Panc1 (cell line): ENCODE data around the gene EEF1AKMT2.

ENCODE experiments used
- POLR2AphosphoS5 ChIP-seq: IDR thresholded peaks from 2 replicates; pipeline ENCODE4 v1.6.1; 2012; ENCODE audit warnings: mild to moderate bottlenecking, low read depth, low read length, moderate library complexity
- TF ChIP-seq, protein P1 (sequence below): fragments of 450-650 bp; IDR thresholded peaks from 2 replicates; pipeline ENCODE4 v1.5.1; 2017; ENCODE audit warnings: mild to moderate bottlenecking
- TF ChIP-seq, protein P2 (sequence below), 2 experiments: IDR thresholded peaks; 2 replicates each; pipeline ENCODE4 v1.6.1; 2011 to 2012; ENCODE audit warnings: low read depth in 2 of 2, control low read depth in 1 of 2, low read length in 1 of 2, mild to moderate bottlenecking in 1 of 2, moderate library complexity in 1 of 2; ENCODE audit not compliant: insufficient read depth in 1 of 2

- TF ChIP-seq, protein P1, sequence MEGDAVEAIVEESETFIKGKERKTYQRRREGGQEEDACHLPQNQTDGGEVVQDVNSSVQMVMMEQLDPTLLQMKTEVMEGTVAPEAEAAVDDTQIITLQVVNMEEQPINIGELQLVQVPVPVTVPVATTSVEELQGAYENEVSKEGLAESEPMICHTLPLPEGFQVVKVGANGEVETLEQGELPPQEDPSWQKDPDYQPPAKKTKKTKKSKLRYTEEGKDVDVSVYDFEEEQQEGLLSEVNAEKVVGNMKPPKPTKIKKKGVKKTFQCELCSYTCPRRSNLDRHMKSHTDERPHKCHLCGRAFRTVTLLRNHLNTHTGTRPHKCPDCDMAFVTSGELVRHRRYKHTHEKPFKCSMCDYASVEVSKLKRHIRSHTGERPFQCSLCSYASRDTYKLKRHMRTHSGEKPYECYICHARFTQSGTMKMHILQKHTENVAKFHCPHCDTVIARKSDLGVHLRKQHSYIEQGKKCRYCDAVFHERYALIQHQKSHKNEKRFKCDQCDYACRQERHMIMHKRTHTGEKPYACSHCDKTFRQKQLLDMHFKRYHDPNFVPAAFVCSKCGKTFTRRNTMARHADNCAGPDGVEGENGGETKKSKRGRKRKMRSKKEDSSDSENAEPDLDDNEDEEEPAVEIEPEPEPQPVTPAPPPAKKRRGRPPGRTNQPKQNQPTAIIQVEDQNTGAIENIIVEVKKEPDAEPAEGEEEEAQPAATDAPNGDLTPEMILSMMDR = no peak
- TF ChIP-seq POLR2AphosphoS5 = no peak
- TF ChIP-seq, protein P2, sequence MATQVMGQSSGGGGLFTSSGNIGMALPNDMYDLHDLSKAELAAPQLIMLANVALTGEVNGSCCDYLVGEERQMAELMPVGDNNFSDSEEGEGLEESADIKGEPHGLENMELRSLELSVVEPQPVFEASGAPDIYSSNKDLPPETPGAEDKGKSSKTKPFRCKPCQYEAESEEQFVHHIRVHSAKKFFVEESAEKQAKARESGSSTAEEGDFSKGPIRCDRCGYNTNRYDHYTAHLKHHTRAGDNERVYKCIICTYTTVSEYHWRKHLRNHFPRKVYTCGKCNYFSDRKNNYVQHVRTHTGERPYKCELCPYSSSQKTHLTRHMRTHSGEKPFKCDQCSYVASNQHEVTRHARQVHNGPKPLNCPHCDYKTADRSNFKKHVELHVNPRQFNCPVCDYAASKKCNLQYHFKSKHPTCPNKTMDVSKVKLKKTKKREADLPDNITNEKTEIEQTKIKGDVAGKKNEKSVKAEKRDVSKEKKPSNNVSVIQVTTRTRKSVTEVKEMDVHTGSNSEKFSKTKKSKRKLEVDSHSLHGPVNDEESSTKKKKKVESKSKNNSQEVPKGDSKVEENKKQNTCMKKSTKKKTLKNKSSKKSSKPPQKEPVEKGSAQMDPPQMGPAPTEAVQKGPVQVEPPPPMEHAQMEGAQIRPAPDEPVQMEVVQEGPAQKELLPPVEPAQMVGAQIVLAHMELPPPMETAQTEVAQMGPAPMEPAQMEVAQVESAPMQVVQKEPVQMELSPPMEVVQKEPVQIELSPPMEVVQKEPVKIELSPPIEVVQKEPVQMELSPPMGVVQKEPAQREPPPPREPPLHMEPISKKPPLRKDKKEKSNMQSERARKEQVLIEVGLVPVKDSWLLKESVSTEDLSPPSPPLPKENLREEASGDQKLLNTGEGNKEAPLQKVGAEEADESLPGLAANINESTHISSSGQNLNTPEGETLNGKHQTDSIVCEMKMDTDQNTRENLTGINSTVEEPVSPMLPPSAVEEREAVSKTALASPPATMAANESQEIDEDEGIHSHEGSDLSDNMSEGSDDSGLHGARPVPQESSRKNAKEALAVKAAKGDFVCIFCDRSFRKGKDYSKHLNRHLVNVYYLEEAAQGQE (IDR thresholded peaks at IDR 0.05; ENCODE audit: insufficient read depth in 1 of 2, low read depth in 2 of 2, low read length in 1 of 2) = no peak
Measured at GRCh38 chr10:124748953-124749645, 42.6 kb downstream of the EEF1AKMT2 start.
